GM12878 (cell line): ENCODE data around the gene AIG1.

Source experiments
- CHD1 ChIP-seq: IDR thresholded peaks from 2 replicates; pipeline ENCODE4 v1.6.1; 2012; ENCODE audit warnings: low read depth, low read length, improper control_type of control experiment
- EZH2 ChIP-seq: IDR thresholded peaks from 2 replicates; pipeline ENCODE4 v1.6.1; 2012; ENCODE audit warnings: low read depth, mild to moderate bottlenecking, control low read depth, inconsistent platforms, low read length, borderline replicate concordance; ENCODE audit not compliant: control insufficient read depth
- TF ChIP-seq, protein P1 (sequence below): fragments of 450-650 bp; IDR thresholded peaks from 2 replicates; pipeline ENCODE4 v1.6.1; 2017; ENCODE audit warnings: low read depth, mild to moderate bottlenecking, moderate library complexity
- TF ChIP-seq, protein P2 (sequence below), 3 experiments: IDR thresholded peaks in 2 of 3; conservative IDR thresholded peaks in 1 of 3; 2 replicates each; pipeline ENCODE4 v1.5.1; 2011; ENCODE audit warnings: low read depth in 3 of 3, low read length in 3 of 3, mild to moderate bottlenecking in 3 of 3, control low read depth in 2 of 3, moderate library complexity in 2 of 3, inconsistent platforms in 1 of 3, mixed read lengths in 1 of 3; ENCODE audit not compliant: control insufficient read depth in 2 of 3, insufficient read depth in 1 of 3; ENCODE audit errors: extremely low read depth in 1 of 3

DNA sequence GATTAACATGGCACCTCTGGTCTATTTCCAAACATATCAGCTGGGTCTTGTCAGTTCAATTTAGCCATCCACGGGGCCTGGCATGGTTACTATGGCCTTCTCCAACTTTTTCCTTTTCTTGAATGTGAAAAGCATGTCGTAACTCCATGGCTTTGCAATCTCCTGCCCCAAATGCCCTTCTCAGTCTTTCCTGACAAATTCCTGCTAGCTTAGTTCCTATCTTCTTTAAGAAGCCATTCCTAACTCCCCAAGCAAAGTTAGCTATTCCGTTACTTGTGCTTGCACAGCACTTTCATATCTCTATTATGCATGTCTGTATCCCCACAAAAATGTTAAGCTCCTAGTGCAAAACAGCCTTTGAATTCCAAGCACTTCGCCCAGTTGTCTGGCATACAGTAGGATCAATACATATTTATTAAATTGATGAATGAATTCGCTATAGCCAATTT, 105.6 kb downstream of the AIG1 start:
- TF ChIP-seq EZH2 (no peak), CHD1 (no peak)
- TF ChIP-seq, protein P1, sequence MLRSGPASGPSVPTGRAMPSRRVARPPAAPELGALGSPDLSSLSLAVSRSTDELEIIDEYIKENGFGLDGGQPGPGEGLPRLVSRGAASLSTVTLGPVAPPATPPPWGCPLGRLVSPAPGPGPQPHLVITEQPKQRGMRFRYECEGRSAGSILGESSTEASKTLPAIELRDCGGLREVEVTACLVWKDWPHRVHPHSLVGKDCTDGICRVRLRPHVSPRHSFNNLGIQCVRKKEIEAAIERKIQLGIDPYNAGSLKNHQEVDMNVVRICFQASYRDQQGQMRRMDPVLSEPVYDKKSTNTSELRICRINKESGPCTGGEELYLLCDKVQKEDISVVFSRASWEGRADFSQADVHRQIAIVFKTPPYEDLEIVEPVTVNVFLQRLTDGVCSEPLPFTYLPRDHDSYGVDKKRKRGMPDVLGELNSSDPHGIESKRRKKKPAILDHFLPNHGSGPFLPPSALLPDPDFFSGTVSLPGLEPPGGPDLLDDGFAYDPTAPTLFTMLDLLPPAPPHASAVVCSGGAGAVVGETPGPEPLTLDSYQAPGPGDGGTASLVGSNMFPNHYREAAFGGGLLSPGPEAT: no peak
- TF ChIP-seq, protein P2, sequence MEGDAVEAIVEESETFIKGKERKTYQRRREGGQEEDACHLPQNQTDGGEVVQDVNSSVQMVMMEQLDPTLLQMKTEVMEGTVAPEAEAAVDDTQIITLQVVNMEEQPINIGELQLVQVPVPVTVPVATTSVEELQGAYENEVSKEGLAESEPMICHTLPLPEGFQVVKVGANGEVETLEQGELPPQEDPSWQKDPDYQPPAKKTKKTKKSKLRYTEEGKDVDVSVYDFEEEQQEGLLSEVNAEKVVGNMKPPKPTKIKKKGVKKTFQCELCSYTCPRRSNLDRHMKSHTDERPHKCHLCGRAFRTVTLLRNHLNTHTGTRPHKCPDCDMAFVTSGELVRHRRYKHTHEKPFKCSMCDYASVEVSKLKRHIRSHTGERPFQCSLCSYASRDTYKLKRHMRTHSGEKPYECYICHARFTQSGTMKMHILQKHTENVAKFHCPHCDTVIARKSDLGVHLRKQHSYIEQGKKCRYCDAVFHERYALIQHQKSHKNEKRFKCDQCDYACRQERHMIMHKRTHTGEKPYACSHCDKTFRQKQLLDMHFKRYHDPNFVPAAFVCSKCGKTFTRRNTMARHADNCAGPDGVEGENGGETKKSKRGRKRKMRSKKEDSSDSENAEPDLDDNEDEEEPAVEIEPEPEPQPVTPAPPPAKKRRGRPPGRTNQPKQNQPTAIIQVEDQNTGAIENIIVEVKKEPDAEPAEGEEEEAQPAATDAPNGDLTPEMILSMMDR (IDR thresholded peaks at IDR 0.05 in 2 of 3, conservative IDR thresholded peaks at IDR 0.05 in 1 of 3; ENCODE audit: control insufficient read depth in 2 of 3, extremely low read depth in 1 of 3, insufficient read depth in 1 of 3, low read depth in 3 of 3, low read length in 3 of 3): no peak
